Stomach smooth muscle (tissue), 2 donors: ENCODE measurements around the gene RAB7B.

Source experiments
- H3K27ac ChIP-seq: one replicate; pipeline ENCODE4 v1.7.0; 2013; ENCODE audit warnings: mild to moderate bottlenecking, low read length, inconsistent platforms
- H3K27me3 ChIP-seq, 2 donors: one replicate each; pipeline ENCODE4 v1.7.0; 2013; ENCODE audit warnings: low read length in 2 of 2; ENCODE audit not compliant: insufficient read depth in 2 of 2, control insufficient read depth in 1 of 2
- H3K36me3 ChIP-seq, 2 donors: one replicate each; pipeline ENCODE4 v1.7.0; 2013; ENCODE audit warnings: low read length in 2 of 2; ENCODE audit not compliant: control insufficient read depth in 2 of 2, insufficient read depth in 2 of 2
- H3K4me1 ChIP-seq: one replicate; pipeline ENCODE4 v1.7.0; 2013; ENCODE audit warnings: low read length; ENCODE audit not compliant: control insufficient read depth, insufficient read depth
- H3K4me3 ChIP-seq, 2 donors: one replicate each; pipeline ENCODE4 v1.7.0; 2013; ENCODE audit warnings: low read length in 2 of 2
- H3K9ac ChIP-seq, 2 donors: one replicate each; pipeline ENCODE4 v1.7.0; 2013; ENCODE audit warnings: low read length in 2 of 2, mild to moderate bottlenecking in 1 of 2
- H3K9me3 ChIP-seq, 2 donors: one replicate each; pipeline ENCODE4 v1.7.0; 2013; ENCODE audit warnings: low read length in 2 of 2; ENCODE audit not compliant: control insufficient read depth in 2 of 2
- donor health status: healthy.
- donor health status: Pancreatic carcinoma.

Gene RAB7B

DNA sequence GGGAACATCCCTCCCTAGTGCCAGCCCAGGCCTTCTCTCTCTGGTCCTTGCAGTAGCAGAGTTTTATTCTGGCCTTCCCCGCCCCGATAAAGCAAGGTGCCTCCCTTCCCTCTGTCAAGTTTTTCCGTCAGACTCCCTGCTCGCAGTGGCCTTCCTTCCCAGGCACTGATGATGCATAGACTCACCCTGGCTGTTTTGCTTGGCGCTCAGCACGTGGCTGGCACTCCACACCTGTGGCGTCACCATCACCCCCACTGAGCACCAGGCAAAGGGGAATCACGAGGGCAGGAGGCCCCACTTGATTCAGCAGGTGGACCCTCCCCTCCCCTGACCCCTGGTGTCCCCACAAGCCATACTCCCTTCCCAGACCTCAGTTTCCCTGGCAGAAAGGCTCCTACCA is 67.3 kb downstream of the RAB7B start:
- no peak overlapping the region for H3K27ac ChIP-seq

GRCh38 chr1:205934788-205935187 is 68.4 kb downstream of the RAB7B start:
- Histone ChIP-seq H3K9ac (no peak overlapping the region), H3K27ac (no peak overlapping the region), H3K36me3 (no peaks in the 10 kb centered on the region), H3K4me3 (no peak overlapping the region), H3K27me3 (peaks cover 7 to 8% of the 10 kb centered on the region in 2 donors), H3K4me1 (no peaks in the 10 kb centered on the region), H3K9me3 (no peaks in the 10 kb centered on the region)

More for the DNA sequence above, 67.3 kb downstream of the RAB7B start:
- no peak overlapping the region for H3K9ac ChIP-seq
- H3K9me3 ChIP-seq, result no peaks in the 10 kb centered on the region
- H3K27me3 ChIP-seq, result peaks cover 7 to 14% of the 10 kb centered on the region in 2 donors
- no peak overlapping the region for H3K4me3 ChIP-seq
- H3K36me3 ChIP-seq, result no peaks in the 10 kb centered on the region
- no peaks in the 10 kb centered on the region for H3K4me1 ChIP-seq

DNA sequence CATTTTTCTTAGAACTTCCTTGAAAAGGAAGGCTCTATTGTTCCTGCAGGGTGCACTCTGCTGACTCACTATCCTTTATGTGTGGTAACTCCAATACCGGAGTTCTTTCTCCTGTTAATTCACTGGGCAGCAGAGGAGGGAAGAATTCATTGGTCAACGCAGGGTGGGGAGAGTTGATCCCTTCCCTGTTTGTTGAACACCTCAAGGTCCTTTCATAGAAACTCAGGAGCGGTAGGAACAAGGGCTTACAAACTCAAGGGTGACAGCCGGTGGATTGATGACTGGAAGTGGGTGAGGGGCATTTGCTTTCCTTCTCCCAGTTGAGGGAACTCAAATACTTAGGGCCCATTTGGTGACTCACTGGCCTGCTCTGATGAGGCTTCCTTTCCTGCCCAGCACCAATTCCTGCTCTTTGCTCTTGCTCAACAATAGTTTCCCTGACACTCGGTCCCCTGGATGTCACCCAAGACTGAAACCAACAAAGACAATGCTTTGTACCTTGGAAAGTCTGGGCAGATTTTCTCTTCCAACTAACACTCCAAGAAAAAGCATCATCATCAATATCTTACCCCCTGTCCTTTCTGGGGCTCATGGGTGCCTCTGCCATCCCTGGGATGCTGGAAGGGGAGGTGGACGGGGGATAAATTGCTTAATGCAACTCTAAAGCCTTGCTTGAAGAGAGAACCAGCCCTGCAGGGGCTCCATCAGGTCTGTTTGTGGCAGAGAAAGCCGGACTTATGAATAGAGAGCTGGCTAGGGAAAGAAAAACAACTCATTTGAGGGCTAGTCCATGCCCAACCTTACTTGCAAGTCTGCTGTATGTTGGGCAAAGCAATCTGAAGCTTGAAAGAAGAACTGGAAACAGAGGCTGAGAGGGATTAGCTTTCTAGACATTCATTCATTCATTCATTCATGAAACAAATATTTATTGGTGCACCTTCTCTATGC is 69.2 kb downstream of the RAB7B start:
- Histone ChIP-seq H3K36me3 (no peaks in the 10 kb centered on the region), H3K4me3 (no peak overlapping the region), H3K4me1 (no peaks in the 10 kb centered on the region), H3K9me3 (no peaks in the 10 kb centered on the region), H3K27ac (no peak overlapping the region), H3K27me3 (peaks cover 5 to 8% of the 10 kb centered on the region in 2 donors), H3K9ac (no peak overlapping the region)

DNA sequence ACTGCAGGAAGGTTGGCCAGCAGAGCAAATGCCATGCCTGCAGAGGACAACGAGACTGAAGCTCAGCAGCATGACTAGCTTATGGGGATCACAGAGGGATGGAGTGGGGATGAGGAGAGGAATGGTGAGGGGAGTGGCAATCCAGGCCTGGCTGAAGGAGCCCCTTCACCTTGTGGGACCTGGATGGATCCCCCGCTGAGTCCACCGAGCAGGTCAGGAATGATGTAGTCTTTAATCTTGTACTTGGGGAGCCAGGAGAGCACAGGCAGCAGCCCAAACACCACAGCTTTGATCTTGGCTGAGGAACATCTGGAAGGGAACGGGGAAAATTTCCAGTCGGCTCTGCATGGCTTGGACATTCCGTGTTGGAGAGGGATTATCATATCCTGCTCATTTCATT is 70.4 kb downstream of the RAB7B start:
- Histone ChIP-seq H3K4me1 (no peaks in the 10 kb centered on the region), H3K4me3 (no peak overlapping the region), H3K27ac (no peak overlapping the region), H3K9ac (no peak overlapping the region), H3K9me3 (no peaks in the 10 kb centered on the region), H3K36me3 (no peaks in the 10 kb centered on the region), H3K27me3 (peaks cover 3 to 4% of the 10 kb centered on the region in 2 donors)

DNA sequence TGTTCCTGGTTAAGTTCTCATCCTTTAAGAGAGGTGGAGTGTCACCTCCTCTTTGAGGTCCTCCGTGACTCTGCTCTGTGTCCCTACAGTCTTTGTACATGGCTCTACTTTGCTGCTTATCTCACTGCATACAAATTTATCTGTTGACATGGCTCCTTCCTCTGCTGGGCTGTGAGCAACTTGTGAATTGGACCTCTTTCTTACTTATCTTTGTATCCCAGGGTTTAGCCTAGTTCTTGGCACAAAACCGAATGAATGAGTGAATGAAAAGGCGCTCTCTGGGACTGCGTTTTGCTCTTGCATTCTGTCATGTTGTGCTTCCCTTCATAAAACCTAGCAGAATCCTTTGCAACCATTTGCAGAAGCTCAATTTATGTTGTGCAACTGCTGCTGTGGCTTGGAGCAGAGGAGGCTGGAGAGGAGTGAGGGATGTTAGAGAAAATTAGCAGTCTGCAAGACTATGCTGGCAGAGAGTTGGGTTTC is 72.4 kb downstream of the RAB7B start:
- Histone ChIP-seq H3K27me3 (peaks cover 0 to 2% of the 10 kb centered on the region in 2 donors), H3K4me1 (no peaks in the 10 kb centered on the region), H3K9ac (no peak overlapping the region), H3K9me3 (no peaks in the 10 kb centered on the region), H3K27ac (no peak overlapping the region), H3K4me3 (no peak overlapping the region), H3K36me3 (no peaks in the 10 kb centered on the region)

DNA sequence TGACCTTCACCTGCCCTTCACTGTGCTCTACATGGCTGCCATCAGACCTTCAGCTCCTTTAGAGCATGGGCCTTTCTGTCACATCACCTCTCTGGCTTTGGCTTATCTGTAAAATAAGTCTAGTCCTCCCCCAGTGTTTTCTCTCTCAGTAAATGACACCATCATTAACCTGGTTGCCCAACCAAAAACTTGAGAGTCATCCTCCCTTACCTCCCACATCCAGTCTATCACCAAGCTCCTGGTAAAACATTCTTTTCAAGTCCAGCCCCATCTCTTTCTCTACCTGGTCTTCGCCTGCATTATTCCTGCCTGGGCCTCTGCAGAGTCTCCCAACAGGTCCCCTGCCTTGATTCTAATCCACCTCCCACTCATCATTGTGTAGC is 73.0 kb downstream of the RAB7B start:
- H3K9ac ChIP-seq, result no peak overlapping the region
- no peaks in the 10 kb centered on the region for H3K36me3 ChIP-seq
- no peak overlapping the region for H3K27ac ChIP-seq
- no peaks in the 10 kb centered on the region for H3K9me3 ChIP-seq
- no peak overlapping the region for H3K4me3 ChIP-seq
- no peaks in the 10 kb centered on the region for H3K4me1 ChIP-seq
- H3K27me3 ChIP-seq, result peaks cover 0 to under 1% of the 10 kb centered on the region in 2 donors

- no peaks in the 10 kb centered on the region for H3K9me3 ChIP-seq
- H3K36me3 ChIP-seq, result no peaks in the 10 kb centered on the region
- H3K4me1 ChIP-seq, result no peaks in the 10 kb centered on the region
- no peak overlapping the region for H3K4me3 ChIP-seq
- H3K9ac ChIP-seq, result no peak overlapping the region
- no peaks in the 10 kb centered on the region for H3K27me3 ChIP-seq
- no peak overlapping the region for H3K27ac ChIP-seq
Observed at GRCh38 chr1:205929496-205930194, 73.5 kb downstream of the RAB7B start.

DNA sequence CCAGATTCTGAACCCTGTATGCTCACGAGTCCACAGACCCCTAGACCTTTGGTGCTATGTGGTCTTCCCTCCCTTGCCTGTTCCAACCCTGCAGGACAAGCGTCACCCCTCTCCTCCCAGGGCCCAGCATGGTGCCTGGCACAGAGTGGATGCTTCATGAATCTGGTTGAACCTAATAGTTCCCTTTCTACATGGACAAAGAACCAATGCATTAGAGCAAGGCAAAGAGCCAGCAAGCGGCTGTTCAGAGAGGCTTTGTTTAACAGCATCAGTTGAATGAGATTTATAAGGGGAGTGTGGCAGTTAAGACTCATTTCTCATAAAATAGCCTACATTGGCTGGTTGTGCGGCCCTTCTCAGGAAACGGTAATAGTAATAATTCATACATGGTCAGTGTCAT is 74.9 kb downstream of the RAB7B start:
- Histone ChIP-seq H3K9ac (no peak overlapping the region), H3K9me3 (no peaks in the 10 kb centered on the region), H3K27ac (no peak overlapping the region), H3K36me3 (no peaks in the 10 kb centered on the region), H3K27me3 (no peaks in the 10 kb centered on the region), H3K4me1 (no peaks in the 10 kb centered on the region), H3K4me3 (no peak overlapping the region)

GRCh38 chr1:205927676-205928075 is 75.5 kb downstream of the RAB7B start:
- Histone ChIP-seq H3K27ac (no peak overlapping the region), H3K36me3 (no peaks in the 10 kb centered on the region), H3K9ac (no peak overlapping the region), H3K9me3 (no peaks in the 10 kb centered on the region), H3K4me1 (no peaks in the 10 kb centered on the region), H3K27me3 (no peaks in the 10 kb centered on the region), H3K4me3 (no peak overlapping the region)

DNA sequence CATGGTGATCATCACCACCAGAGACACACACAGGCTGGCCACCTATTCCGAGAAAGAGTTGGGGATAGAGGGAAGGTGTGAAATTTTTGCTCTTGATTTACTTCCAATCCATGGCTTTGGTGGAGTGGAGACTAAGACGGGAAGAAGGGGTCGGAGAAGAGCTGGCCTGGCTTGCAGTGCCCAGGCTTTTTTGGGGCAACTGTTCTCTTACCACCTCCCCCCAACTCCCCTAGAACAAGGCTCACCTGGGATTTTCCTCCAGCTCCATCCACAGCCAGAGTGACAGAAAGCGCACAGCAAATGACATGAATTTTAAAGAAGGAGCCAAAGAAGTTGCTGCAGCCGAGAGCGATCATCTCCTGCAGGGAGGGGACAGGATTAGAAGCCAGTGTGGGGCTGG is 75.9 kb downstream of the RAB7B start:
- H3K4me3 ChIP-seq, result no peak overlapping the region
- no peak overlapping the region for H3K27ac ChIP-seq
- no peaks in the 10 kb centered on the region for H3K9me3 ChIP-seq
- H3K4me1 ChIP-seq, result no peaks in the 10 kb centered on the region
- H3K36me3 ChIP-seq, result no peaks in the 10 kb centered on the region
- H3K27me3 ChIP-seq, result no peaks in the 10 kb centered on the region
- no peak overlapping the region for H3K9ac ChIP-seq
